Ishikawa (cell line): ENCODE data around the gene TRAPPC3.
A peak's percentile ranks its signal among the peaks of the same experiment; 100 is the strongest.

Experiments
- CEBPB ChIP-seq: IDR thresholded peaks from 2 replicates; pipeline ENCODE4 v1.6.1; 2012
- CREB1 ChIP-seq: IDR thresholded peaks from 2 replicates; pipeline ENCODE4 v1.6.1; 2012; ENCODE audit warnings: low read depth
- EGR1 ChIP-seq: IDR thresholded peaks from 2 replicates; pipeline ENCODE4 v1.6.1; 2012
- EP300 ChIP-seq: IDR thresholded peaks from 2 replicates; pipeline ENCODE4 v1.6.1; 2012; ENCODE audit warnings: borderline replicate concordance
- FOXM1 ChIP-seq: IDR thresholded peaks from 2 replicates; pipeline ENCODE4 v1.6.1; 2012; ENCODE audit warnings: low read depth, borderline replicate concordance
- MAX ChIP-seq: IDR thresholded peaks from 2 replicates; pipeline ENCODE4 v1.6.1; 2012
- NFIC ChIP-seq: IDR thresholded peaks from 2 replicates; pipeline ENCODE4 v1.6.1; 2012
- RAD21 ChIP-seq: IDR thresholded peaks from 2 replicates; pipeline ENCODE4 v1.6.1; 2012; ENCODE audit warnings: low read depth
- TAF1 ChIP-seq: IDR thresholded peaks from 2 replicates; pipeline ENCODE4 v1.6.1; 2012; ENCODE audit warnings: low read depth, mild to moderate bottlenecking
- TCF12 ChIP-seq: IDR thresholded peaks from 2 replicates; pipeline ENCODE4 v1.6.1; 2012; ENCODE audit warnings: low read depth
- TEAD4 ChIP-seq: IDR thresholded peaks from 2 replicates; pipeline ENCODE4 v1.6.1; 2012
- YY1 ChIP-seq: IDR thresholded peaks from 2 replicates; pipeline ENCODE4 v1.6.1; 2012; ENCODE audit warnings: low read depth
- ZBTB7A ChIP-seq: IDR thresholded peaks from 2 replicates; pipeline ENCODE4 v1.6.1; 2012; ENCODE audit warnings: low read depth
- TF ChIP-seq, protein P1 (sequence below): IDR thresholded peaks from 2 replicates; pipeline ENCODE4 v1.6.1; 2012
- TF ChIP-seq, protein P2 (sequence below): IDR thresholded peaks from 2 replicates; pipeline ENCODE4 v1.6.1; 2012; ENCODE audit warnings: low read depth, mild to moderate bottlenecking

The TRAPPC3 gene

GRCh38 chr1:36157115-36157903, 8.0 kb upstream of the TRAPPC3 start:
- TF ChIP-seq ZBTB7A: no peak
- no peak for TF ChIP-seq CREB1
- 0 out of 2 replicates have a peak, but pooled peaks have one; percentile 3 for TF ChIP-seq TCF12

DNA sequence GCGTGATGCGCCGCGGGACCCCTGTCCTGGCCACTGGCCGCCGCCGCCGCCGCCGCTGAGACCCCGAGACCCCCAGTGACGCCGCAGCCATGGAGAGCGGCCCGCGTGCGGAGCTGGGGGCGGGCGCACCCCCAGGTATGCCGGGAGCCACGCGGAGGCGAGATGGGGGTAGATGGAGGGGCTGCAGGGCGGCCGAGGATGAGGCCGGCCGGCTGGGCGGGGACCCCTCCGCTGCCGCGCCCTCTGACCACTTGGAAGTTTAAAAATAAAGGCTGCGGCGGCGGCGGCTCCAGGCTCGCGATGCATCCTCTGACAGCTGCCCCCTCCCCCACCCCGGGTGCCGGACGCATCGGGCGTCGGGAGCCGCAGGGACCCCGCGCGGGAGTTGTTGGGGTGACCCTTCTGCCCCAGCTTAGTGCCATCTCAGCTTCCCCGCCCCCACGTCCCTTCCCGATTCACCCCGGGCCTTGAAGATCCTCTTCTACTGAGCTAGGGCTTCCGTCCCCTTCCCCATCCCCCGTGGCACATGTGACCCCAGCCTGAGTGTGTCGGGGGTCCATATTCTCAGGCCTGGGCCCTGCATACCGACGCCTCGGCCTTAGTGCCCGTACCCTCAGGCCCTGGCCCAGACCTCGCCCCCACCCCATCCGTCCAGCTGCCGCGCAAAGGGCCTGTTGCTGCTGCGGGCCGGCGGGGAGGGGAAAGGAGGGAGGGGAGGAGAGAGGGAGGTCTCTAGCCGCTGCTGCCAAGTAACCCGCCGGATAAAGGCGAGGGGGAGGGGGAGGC, 7.2 kb upstream of the TRAPPC3 start:
- peak; percentile 46; the same call in 1 of the 2 replicates for TF ChIP-seq NFIC
- TF ChIP-seq RAD21: no peak
- no peak for TF ChIP-seq FOXM1
- 0 out of 2 replicates have a peak, but pooled peaks have one; percentile 11 for TF ChIP-seq TEAD4
- TF ChIP-seq EGR1: no peak
- peak; percentile 55; the same call in 1 of the 2 replicates for TF ChIP-seq TCF12
- TF ChIP-seq MAX: no peak; the same call in 1 of the 2 replicates
- TF ChIP-seq ZBTB7A: peak; percentile 69; the same call in 1 of the 2 replicates
- no peak for TF ChIP-seq TAF1
- TF ChIP-seq, protein P1, sequence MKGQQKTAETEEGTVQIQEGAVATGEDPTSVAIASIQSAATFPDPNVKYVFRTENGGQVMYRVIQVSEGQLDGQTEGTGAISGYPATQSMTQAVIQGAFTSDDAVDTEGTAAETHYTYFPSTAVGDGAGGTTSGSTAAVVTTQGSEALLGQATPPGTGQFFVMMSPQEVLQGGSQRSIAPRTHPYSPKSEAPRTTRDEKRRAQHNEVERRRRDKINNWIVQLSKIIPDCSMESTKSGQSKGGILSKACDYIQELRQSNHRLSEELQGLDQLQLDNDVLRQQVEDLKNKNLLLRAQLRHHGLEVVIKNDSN: peak; percentile 38; the same call in 1 of the 2 replicates
- no peak for TF ChIP-seq CEBPB
- TF ChIP-seq EP300: 0 out of 2 replicates have a peak, but pooled peaks have one; percentile 14

- TF ChIP-seq TCF12: 0 out of 2 replicates have a peak, but pooled peaks have one; percentile 26
- 0 out of 2 replicates have a peak, but pooled peaks have one; percentile 11 for TF ChIP-seq MAX
- no peak for TF ChIP-seq NFIC
- TF ChIP-seq ZBTB7A: peak; percentile 71; the same call in 1 of the 2 replicates
- TF ChIP-seq YY1: 0 out of 2 replicates have a peak, but pooled peaks have one; percentile 13
- TF ChIP-seq TEAD4: no peak
- TF ChIP-seq RAD21: no peak
- TF ChIP-seq EGR1: no peak; the same call in 1 of the 2 replicates
- no peak for TF ChIP-seq FOXM1
- TF ChIP-seq TAF1: peak; percentile 37; the same call in 1 of the 2 replicates
Measured at GRCh38 chr1:36155408-36156328, 6.4 kb upstream of the TRAPPC3 start, which contains the start of gene MAP7D1. TSS of gene MAP7D1 (plus strand) at chr1:36156160. CDS start at chr1:36156418, 258 bp downstream.

DNA sequence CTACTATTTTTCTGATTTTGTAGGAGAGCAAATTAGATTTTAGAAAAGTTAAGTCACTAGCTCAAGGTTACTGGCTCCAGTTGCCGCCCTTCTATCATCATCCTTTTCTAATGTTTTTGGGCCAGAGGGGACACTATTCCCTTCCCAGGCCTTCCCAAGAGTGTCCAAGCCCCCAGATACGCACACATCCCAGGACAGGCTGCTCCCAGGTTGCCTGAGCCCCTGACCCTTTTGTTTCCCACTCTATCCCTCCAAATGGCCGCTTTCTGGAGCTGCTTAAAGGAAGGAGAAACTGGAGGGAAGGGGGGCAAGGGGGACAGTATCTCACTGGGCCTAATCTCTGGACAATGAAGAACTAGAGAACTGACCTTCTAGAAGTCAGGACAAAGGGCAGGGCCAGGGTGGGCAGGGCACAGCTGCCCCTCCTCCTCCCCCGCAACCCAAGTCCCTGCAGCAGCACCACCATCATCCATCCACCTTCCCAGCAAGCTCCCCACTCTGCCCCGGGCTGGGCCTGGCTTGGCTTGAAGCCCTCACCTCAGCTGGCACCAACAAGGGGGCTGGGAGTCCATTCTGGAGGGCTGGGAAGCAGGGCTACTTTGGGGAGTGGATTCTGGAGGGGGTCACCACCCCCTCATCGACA, 5.6 kb upstream of the TRAPPC3 start:
- TF ChIP-seq, protein P1: no peak
- no peak for TF ChIP-seq TAF1
- no peak for TF ChIP-seq YY1
- TF ChIP-seq CEBPB: no peak
- no peak for TF ChIP-seq MAX
- no peak for TF ChIP-seq NFIC
- TF ChIP-seq EP300: no peak
- no peak for TF ChIP-seq ZBTB7A
- no peak for TF ChIP-seq RAD21
- TF ChIP-seq CREB1: no peak

DNA sequence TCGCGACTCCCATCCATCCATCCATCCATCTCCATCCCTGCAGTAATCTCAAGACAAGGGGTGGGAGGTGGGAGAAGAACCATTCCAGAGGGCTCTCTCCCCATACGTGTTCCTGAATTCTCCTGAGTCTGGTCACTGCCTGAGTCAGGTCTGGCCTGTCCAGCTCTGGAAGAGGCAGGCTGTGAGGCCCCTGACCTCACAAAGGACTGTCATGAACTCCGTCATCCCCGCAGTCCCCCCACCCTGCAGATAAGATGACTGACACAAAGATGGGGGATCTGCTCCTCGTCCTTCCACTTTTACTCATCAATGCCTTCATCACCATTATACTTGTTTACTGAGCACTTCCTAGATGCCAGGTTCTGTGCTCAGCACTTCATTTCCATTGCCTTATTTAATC, 5.0 kb upstream of the TRAPPC3 start:
- no peak for TF ChIP-seq TCF12
- no peak for TF ChIP-seq EGR1

DNA sequence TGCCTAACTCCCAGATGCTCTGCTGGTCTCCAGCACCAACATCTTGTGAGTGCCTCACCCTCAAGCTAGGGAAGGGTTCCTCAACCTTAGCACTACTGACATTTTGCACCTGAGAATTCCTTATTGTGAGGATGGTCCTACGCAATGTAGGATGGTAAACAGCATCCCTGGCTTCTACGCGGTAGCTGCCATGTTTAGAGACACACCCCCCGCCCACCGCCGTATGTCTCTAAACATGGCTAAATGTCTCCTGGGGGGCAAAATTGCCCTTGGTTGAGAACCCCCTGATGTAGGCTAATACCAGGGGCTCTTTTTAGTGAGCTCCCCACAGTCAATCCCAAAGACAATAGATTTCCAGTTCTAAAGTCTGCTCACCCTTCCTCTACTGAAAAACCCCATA, 4.2 kb upstream of the TRAPPC3 start:
- TF ChIP-seq EGR1: no peak
- no peak for TF ChIP-seq NFIC
- TF ChIP-seq MAX: no peak
- TF ChIP-seq RAD21: no peak
- TF ChIP-seq CEBPB: no peak
- TF ChIP-seq TCF12: no peak

GRCh38 chr1:36151845-36152203, 2.5 kb upstream of the TRAPPC3 start:
- no peak for TF ChIP-seq CEBPB
- no peak for TF ChIP-seq TAF1
- no peak for TF ChIP-seq TCF12
- TF ChIP-seq FOXM1: no peak
- TF ChIP-seq RAD21: no peak
- no peak for TF ChIP-seq EGR1
- no peak for TF ChIP-seq EP300
- TF ChIP-seq NFIC: no peak
- TF ChIP-seq, protein P2, sequence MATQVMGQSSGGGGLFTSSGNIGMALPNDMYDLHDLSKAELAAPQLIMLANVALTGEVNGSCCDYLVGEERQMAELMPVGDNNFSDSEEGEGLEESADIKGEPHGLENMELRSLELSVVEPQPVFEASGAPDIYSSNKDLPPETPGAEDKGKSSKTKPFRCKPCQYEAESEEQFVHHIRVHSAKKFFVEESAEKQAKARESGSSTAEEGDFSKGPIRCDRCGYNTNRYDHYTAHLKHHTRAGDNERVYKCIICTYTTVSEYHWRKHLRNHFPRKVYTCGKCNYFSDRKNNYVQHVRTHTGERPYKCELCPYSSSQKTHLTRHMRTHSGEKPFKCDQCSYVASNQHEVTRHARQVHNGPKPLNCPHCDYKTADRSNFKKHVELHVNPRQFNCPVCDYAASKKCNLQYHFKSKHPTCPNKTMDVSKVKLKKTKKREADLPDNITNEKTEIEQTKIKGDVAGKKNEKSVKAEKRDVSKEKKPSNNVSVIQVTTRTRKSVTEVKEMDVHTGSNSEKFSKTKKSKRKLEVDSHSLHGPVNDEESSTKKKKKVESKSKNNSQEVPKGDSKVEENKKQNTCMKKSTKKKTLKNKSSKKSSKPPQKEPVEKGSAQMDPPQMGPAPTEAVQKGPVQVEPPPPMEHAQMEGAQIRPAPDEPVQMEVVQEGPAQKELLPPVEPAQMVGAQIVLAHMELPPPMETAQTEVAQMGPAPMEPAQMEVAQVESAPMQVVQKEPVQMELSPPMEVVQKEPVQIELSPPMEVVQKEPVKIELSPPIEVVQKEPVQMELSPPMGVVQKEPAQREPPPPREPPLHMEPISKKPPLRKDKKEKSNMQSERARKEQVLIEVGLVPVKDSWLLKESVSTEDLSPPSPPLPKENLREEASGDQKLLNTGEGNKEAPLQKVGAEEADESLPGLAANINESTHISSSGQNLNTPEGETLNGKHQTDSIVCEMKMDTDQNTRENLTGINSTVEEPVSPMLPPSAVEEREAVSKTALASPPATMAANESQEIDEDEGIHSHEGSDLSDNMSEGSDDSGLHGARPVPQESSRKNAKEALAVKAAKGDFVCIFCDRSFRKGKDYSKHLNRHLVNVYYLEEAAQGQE: no peak
- TF ChIP-seq ZBTB7A: no peak
- TF ChIP-seq MAX: no peak
- TF ChIP-seq TEAD4: no peak
- TF ChIP-seq, protein P1: no peak
- no peak for TF ChIP-seq YY1
- no peak for TF ChIP-seq CREB1
